ENCODE data around the gene AGPAT2.

DNA sequence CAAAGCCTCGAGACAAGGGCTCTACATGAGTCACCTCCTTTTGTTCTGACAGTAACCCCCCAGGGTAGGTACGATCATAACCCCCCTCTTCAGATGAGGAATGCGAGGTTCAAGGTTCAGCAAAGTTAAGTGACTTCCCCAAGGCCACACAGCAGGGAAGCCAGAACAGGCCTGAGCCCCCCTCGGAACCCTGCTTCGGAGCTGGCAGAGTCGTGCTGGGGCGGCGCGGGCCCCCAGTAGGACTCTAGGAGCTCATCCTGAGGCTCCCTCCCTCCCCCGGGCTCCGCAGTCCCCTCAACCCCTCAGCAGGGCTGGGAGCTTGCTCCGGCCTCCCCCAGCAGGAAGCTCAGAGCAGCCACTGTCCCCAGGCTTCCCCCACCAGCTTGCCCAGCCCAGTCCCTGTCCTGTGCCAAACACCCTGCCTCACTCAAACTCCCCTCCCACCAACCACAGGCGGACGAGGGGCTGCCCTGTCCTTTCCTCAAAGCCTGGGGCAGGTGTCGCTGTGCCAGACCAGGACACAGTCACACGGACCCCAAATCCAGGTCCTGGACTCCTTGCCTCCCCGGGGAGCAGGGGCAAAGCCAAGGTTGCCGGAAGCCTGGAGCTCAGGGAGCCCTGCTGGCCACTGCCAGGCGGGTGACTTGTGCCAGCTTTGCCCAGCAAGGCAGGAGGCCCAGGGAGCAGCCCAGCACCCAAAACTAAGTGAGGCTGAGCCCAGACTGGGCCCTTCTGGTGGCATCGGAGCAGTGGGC, 5.1 kb downstream of the AGPAT2 start:
- TF ChIP-seq, protein P1, sequence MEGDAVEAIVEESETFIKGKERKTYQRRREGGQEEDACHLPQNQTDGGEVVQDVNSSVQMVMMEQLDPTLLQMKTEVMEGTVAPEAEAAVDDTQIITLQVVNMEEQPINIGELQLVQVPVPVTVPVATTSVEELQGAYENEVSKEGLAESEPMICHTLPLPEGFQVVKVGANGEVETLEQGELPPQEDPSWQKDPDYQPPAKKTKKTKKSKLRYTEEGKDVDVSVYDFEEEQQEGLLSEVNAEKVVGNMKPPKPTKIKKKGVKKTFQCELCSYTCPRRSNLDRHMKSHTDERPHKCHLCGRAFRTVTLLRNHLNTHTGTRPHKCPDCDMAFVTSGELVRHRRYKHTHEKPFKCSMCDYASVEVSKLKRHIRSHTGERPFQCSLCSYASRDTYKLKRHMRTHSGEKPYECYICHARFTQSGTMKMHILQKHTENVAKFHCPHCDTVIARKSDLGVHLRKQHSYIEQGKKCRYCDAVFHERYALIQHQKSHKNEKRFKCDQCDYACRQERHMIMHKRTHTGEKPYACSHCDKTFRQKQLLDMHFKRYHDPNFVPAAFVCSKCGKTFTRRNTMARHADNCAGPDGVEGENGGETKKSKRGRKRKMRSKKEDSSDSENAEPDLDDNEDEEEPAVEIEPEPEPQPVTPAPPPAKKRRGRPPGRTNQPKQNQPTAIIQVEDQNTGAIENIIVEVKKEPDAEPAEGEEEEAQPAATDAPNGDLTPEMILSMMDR (IDR thresholded peaks at IDR 0.05), result no peak
- TF ChIP-seq, protein P2, sequence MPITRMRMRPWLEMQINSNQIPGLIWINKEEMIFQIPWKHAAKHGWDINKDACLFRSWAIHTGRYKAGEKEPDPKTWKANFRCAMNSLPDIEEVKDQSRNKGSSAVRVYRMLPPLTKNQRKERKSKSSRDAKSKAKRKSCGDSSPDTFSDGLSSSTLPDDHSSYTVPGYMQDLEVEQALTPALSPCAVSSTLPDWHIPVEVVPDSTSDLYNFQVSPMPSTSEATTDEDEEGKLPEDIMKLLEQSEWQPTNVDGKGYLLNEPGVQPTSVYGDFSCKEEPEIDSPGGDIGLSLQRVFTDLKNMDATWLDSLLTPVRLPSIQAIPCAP (CRISPR knock-in tag; IDR thresholded peaks at IDR 0.05), result no peak
- TF ChIP-seq TP53 (CRISPR knock-in tag; IDR thresholded peaks at IDR 0.05) (no peak), JUN (CRISPR knock-in tag; IDR thresholded peaks at IDR 0.05) (no peak), GABPB1 (CRISPR knock-in tag; IDR thresholded peaks at IDR 0.05) (no peak)

All from WTC11 (cell line).